ENCODE results near the gene CDCP1. TPM values are rescaled to one million over a fixed set of nuclear protein-coding genes. Genes with fewer than 3 reads are reported as not detected.

CDCP1 gene
- total RNA-seq, 2 donors from 2014 or later = 8.9 to 13.1 TPM

- Mint-ChIP-seq H3K27ac (no peak overlapping the region), H3K36me3 (ENCODE audit: low read depth) (peaks cover 21% of the 10 kb centered on the region), H3K27me3 (ENCODE audit: insufficient read depth) (no peaks in the 10 kb centered on the region), H3K4me3 (no peak overlapping the region), H3K9me3 (peaks cover 10% of the 10 kb centered on the region), H3K4me1 (no peaks in the 10 kb centered on the region)
- no peak overlapping the region for H3K9ac ChIP-seq (ENCODE audit: extremely low read depth, low read length, poor library complexity, severe bottlenecking)
- WGBS, 2 experiments (ENCODE audit: insufficient coverage in 1 of 2, insufficient read length in 1 of 2) = 85 to 86% methylated on average over 6 to 8 of the region's 8 CpGs
- no peak for TF ChIP-seq CTCF (conservative IDR thresholded peaks at IDR 0.05)
- no peaks in the 10 kb centered on the region for H3K4me1 ChIP-seq (ENCODE audit: control insufficient read depth, insufficient read depth, low read length)
- no peaks in the 10 kb centered on the region for H3K9me3 ChIP-seq (ENCODE audit: control insufficient read depth, low read length)
- no peak overlapping the region for H3K27ac ChIP-seq (ENCODE audit: low read depth, low read length)
- no peaks in the 10 kb centered on the region for H3K36me3 ChIP-seq (ENCODE audit: control insufficient read depth, insufficient read depth, low read length)
- no peaks in the 10 kb centered on the region for H3K27me3 ChIP-seq (ENCODE audit: control insufficient read depth, insufficient read depth, low read length, poor library complexity, severe bottlenecking)
- no peak overlapping the region for H3K4me3 ChIP-seq (ENCODE audit: low read length)
- no peak for DNase-seq
These were observed 41.2 kb downstream of the CDCP1 start for GRCh38 chr3:45104715-45105711.

GRCh38 chr3:45103753-45104714, 42.1 kb downstream of the CDCP1 start:
- no peak for DNase-seq
- no peaks in the 10 kb centered on the region for H3K27me3 ChIP-seq (ENCODE audit: control insufficient read depth, insufficient read depth, low read length, poor library complexity, severe bottlenecking)
- H3K9me3 ChIP-seq (ENCODE audit: control insufficient read depth, low read length) = no peaks in the 10 kb centered on the region
- peak overlapping the region; percentile 15 for H3K4me3 ChIP-seq (ENCODE audit: low read length)
- H3K36me3 Mint-ChIP-seq (ENCODE audit: low read depth) = peaks cover 17% of the 10 kb centered on the region
- no peak for TF ChIP-seq CTCF (conservative IDR thresholded peaks at IDR 0.05)
- no peak overlapping the region for H3K27ac ChIP-seq (ENCODE audit: low read depth, low read length)
- no peak overlapping the region for H3K27ac Mint-ChIP-seq
- no peaks in the 10 kb centered on the region for H3K4me1 ChIP-seq (ENCODE audit: control insufficient read depth, insufficient read depth, low read length)
- WGBS, 2 experiments (ENCODE audit: insufficient coverage in 1 of 2, insufficient read length in 1 of 2) = 95 to 100% methylated on average over 1 to 4 of the region's 4 CpGs
- H3K9me3 Mint-ChIP-seq = peaks cover 10% of the 10 kb centered on the region
- H3K9ac ChIP-seq (ENCODE audit: extremely low read depth, low read length, poor library complexity, severe bottlenecking) = no peak overlapping the region
- no peaks in the 10 kb centered on the region for H3K27me3 Mint-ChIP-seq (ENCODE audit: insufficient read depth)
- no peaks in the 10 kb centered on the region for H3K4me1 Mint-ChIP-seq
- H3K4me3 Mint-ChIP-seq = no peak overlapping the region
- no peaks in the 10 kb centered on the region for H3K36me3 ChIP-seq (ENCODE audit: control insufficient read depth, insufficient read depth, low read length)

GRCh38 chr3:45103334-45103733, 42.8 kb downstream of the CDCP1 start:
- Histone ChIP-seq H3K9ac (ENCODE audit: extremely low read depth, low read length, poor library complexity, severe bottlenecking) (no peak overlapping the region), H3K9me3 (ENCODE audit: control insufficient read depth, low read length) (no peaks in the 10 kb centered on the region), H3K36me3 (ENCODE audit: control insufficient read depth, insufficient read depth, low read length) (no peaks in the 10 kb centered on the region), H3K4me1 (ENCODE audit: control insufficient read depth, insufficient read depth, low read length) (no peaks in the 10 kb centered on the region), H3K27me3 (ENCODE audit: control insufficient read depth, insufficient read depth, low read length, poor library complexity, severe bottlenecking) (no peaks in the 10 kb centered on the region), H3K4me3 (ENCODE audit: low read length) (no peak overlapping the region), H3K27ac (ENCODE audit: low read depth, low read length) (no peak overlapping the region)
- Mint-ChIP-seq H3K27ac (no peak overlapping the region), H3K36me3 (ENCODE audit: low read depth) (peaks cover 17% of the 10 kb centered on the region), H3K4me1 (no peaks in the 10 kb centered on the region), H3K9me3 (peaks cover 10% of the 10 kb centered on the region), H3K4me3 (no peak overlapping the region), H3K27me3 (ENCODE audit: insufficient read depth) (no peaks in the 10 kb centered on the region)
- TF ChIP-seq CTCF (conservative IDR thresholded peaks at IDR 0.05) = no peak
- no peak for DNase-seq
- WGBS, 2 experiments (ENCODE audit: insufficient coverage in 1 of 2, insufficient read length in 1 of 2) = 88 to 100% methylated on average over 1 to 2 of the region's 2 CpGs

All from endodermal cell (in vitro differentiated cells).